ENCODE results near the gene KLHL3.
"Not testable (repeated sequence)": the region's sequence is repeated elsewhere in the genome, so short reads cannot be mapped to it uniquely, and the experiment has no call there.

Gene KLHL3

GRCh38 chr5:137735555-137736284 is at the start of gene KLHL3:
Gene KLHL3, minus strand, starts transcription at chr5:137736089. Its CDS starts 443 bp downstream, at chr5:137735646.
- Histone ChIP-seq H3K27ac (ENCODE audit: low read depth, low read length) (no peak within 1 kb of the TSS), H3K4me3 (ENCODE audit: low read length) (peak within 1 kb of the TSS; percentile 58), H3K27me3 (ENCODE audit: control insufficient read depth, insufficient read depth, low read length) (no peaks in the 10 kb centered on the region), H3K9ac (ENCODE audit: low read length) (no peak within 1 kb of the TSS), H3K36me3 (ENCODE audit: control insufficient read depth, insufficient read depth, low read length) (no peaks in the 10 kb centered on the region), H3K4me1 (ENCODE audit: control insufficient read depth, insufficient read depth, low read length) (no peaks in the 10 kb centered on the region)

GRCh38 chr5:137782984-137783536 is 47.2 kb upstream of the KLHL3 start:
- no peaks in the 10 kb centered on the region for H3K36me3 ChIP-seq (ENCODE audit: control insufficient read depth, insufficient read depth, low read length)
- H3K27me3 ChIP-seq (ENCODE audit: control insufficient read depth, insufficient read depth, low read length): no peaks in the 10 kb centered on the region
- no peak overlapping the region for H3K27ac ChIP-seq (ENCODE audit: low read depth, low read length)
- H3K4me3 ChIP-seq (ENCODE audit: low read length): no peak overlapping the region
- H3K4me1 ChIP-seq (ENCODE audit: control insufficient read depth, insufficient read depth, low read length): no peaks in the 10 kb centered on the region
- no peak overlapping the region for H3K9ac ChIP-seq (ENCODE audit: low read length)

- no peak overlapping the region for H3K9ac ChIP-seq (ENCODE audit: low read length)
- H3K27ac ChIP-seq (ENCODE audit: low read depth, low read length): no peak overlapping the region
- no peaks in the 10 kb centered on the region for H3K27me3 ChIP-seq (ENCODE audit: control insufficient read depth, insufficient read depth, low read length)
- no peaks in the 10 kb centered on the region for H3K4me1 ChIP-seq (ENCODE audit: control insufficient read depth, insufficient read depth, low read length)
- no peaks in the 10 kb centered on the region for H3K36me3 ChIP-seq (ENCODE audit: control insufficient read depth, insufficient read depth, low read length)
- H3K4me3 ChIP-seq (ENCODE audit: low read length): no peak overlapping the region
Measured at GRCh38 chr5:137782055-137782454, 46.2 kb upstream of the KLHL3 start.

- Histone ChIP-seq H3K36me3 (ENCODE audit: control insufficient read depth, insufficient read depth, low read length) (no peaks in the 10 kb centered on the region), H3K27me3 (ENCODE audit: control insufficient read depth, insufficient read depth, low read length) (no peaks in the 10 kb centered on the region), H3K9ac (ENCODE audit: low read length) (no peak overlapping the region), H3K27ac (ENCODE audit: low read depth, low read length) (no peak overlapping the region), H3K4me1 (ENCODE audit: control insufficient read depth, insufficient read depth, low read length) (no peaks in the 10 kb centered on the region), H3K4me3 (ENCODE audit: low read length) (no peak overlapping the region)
Measured at GRCh38 chr5:137778772-137779564, 43.1 kb upstream of the KLHL3 start.

GRCh38 chr5:137767937-137768336 is 32.0 kb upstream of the KLHL3 start:
- H3K4me3 ChIP-seq (ENCODE audit: low read length); H3K36me3 ChIP-seq (ENCODE audit: control insufficient read depth, insufficient read depth, low read length); H3K9ac ChIP-seq (ENCODE audit: low read length); H3K27me3 ChIP-seq (ENCODE audit: control insufficient read depth, insufficient read depth, low read length); H3K27ac ChIP-seq (ENCODE audit: low read depth, low read length); H3K4me1 ChIP-seq (ENCODE audit: control insufficient read depth, insufficient read depth, low read length): not testable (repeated sequence)

GRCh38 chr5:137761566-137761965 is 25.7 kb upstream of the KLHL3 start:
- Histone ChIP-seq H3K36me3 (ENCODE audit: control insufficient read depth, insufficient read depth, low read length) (no peaks in the 10 kb centered on the region), H3K4me3 (ENCODE audit: low read length) (no peak overlapping the region), H3K4me1 (ENCODE audit: control insufficient read depth, insufficient read depth, low read length) (no peaks in the 10 kb centered on the region), H3K27ac (ENCODE audit: low read depth, low read length) (no peak overlapping the region), H3K9ac (ENCODE audit: low read length) (no peak overlapping the region), H3K27me3 (ENCODE audit: control insufficient read depth, insufficient read depth, low read length) (no peaks in the 10 kb centered on the region)

GRCh38 chr5:137760719-137761516 is 25.0 kb upstream of the KLHL3 start:
- H3K4me1 ChIP-seq (ENCODE audit: control insufficient read depth, insufficient read depth, low read length): no peaks in the 10 kb centered on the region
- H3K9ac ChIP-seq (ENCODE audit: low read length): no peak overlapping the region
- no peaks in the 10 kb centered on the region for H3K36me3 ChIP-seq (ENCODE audit: control insufficient read depth, insufficient read depth, low read length)
- no peak overlapping the region for H3K27ac ChIP-seq (ENCODE audit: low read depth, low read length)
- H3K27me3 ChIP-seq (ENCODE audit: control insufficient read depth, insufficient read depth, low read length): no peaks in the 10 kb centered on the region
- no peak overlapping the region for H3K4me3 ChIP-seq (ENCODE audit: low read length)

GRCh38 chr5:137760294-137760693 is 24.4 kb upstream of the KLHL3 start:
- Histone ChIP-seq H3K4me3 (ENCODE audit: low read length) (no peak overlapping the region), H3K36me3 (ENCODE audit: control insufficient read depth, insufficient read depth, low read length) (no peaks in the 10 kb centered on the region), H3K27me3 (ENCODE audit: control insufficient read depth, insufficient read depth, low read length) (no peaks in the 10 kb centered on the region), H3K27ac (ENCODE audit: low read depth, low read length) (no peak overlapping the region), H3K9ac (ENCODE audit: low read length) (no peak overlapping the region), H3K4me1 (ENCODE audit: control insufficient read depth, insufficient read depth, low read length) (no peaks in the 10 kb centered on the region)

- Histone ChIP-seq H3K36me3 (ENCODE audit: control insufficient read depth, insufficient read depth, low read length) (no peaks in the 10 kb centered on the region), H3K4me3 (ENCODE audit: low read length) (no peak overlapping the region), H3K9ac (ENCODE audit: low read length) (no peak overlapping the region), H3K4me1 (ENCODE audit: control insufficient read depth, insufficient read depth, low read length) (no peaks in the 10 kb centered on the region), H3K27ac (ENCODE audit: low read depth, low read length) (no peak overlapping the region), H3K27me3 (ENCODE audit: control insufficient read depth, insufficient read depth, low read length) (no peaks in the 10 kb centered on the region)
Measured at GRCh38 chr5:137758715-137759306, 22.9 kb upstream of the KLHL3 start.

GRCh38 chr5:137758121-137758520 is 22.2 kb upstream of the KLHL3 start:
- Histone ChIP-seq H3K36me3 (ENCODE audit: control insufficient read depth, insufficient read depth, low read length) (no peaks in the 10 kb centered on the region), H3K9ac (ENCODE audit: low read length) (no peak overlapping the region), H3K4me3 (ENCODE audit: low read length) (no peak overlapping the region), H3K4me1 (ENCODE audit: control insufficient read depth, insufficient read depth, low read length) (no peaks in the 10 kb centered on the region), H3K27me3 (ENCODE audit: control insufficient read depth, insufficient read depth, low read length) (no peaks in the 10 kb centered on the region), H3K27ac (ENCODE audit: low read depth, low read length) (no peak overlapping the region)

- H3K4me3 ChIP-seq (ENCODE audit: low read length): no peak overlapping the region
- H3K27me3 ChIP-seq (ENCODE audit: control insufficient read depth, insufficient read depth, low read length): no peaks in the 10 kb centered on the region
- no peaks in the 10 kb centered on the region for H3K36me3 ChIP-seq (ENCODE audit: control insufficient read depth, insufficient read depth, low read length)
- no peaks in the 10 kb centered on the region for H3K4me1 ChIP-seq (ENCODE audit: control insufficient read depth, insufficient read depth, low read length)
- no peak overlapping the region for H3K9ac ChIP-seq (ENCODE audit: low read length)
- no peak overlapping the region for H3K27ac ChIP-seq (ENCODE audit: low read depth, low read length)
Measured at GRCh38 chr5:137757634-137758033, 21.7 kb upstream of the KLHL3 start.
